HUES6 (cell line): ENCODE data around the gene CLASP1.
"Not testable (repeated sequence)": the region's sequence is repeated elsewhere in the genome, so short reads cannot be mapped to it uniquely, and the experiment has no call there.

ENCODE experiments used
- H3K27ac ChIP-seq: 2 replicates; pipeline ENCODE4 v1.7.0; 2013; ENCODE audit warnings: low read depth, mild to moderate bottlenecking, low read length, inconsistent platforms
- H3K27me3 ChIP-seq: 2 replicates; pipeline ENCODE4 v1.6.1; 2013; ENCODE audit warnings: low read length; ENCODE audit not compliant: control insufficient read depth, insufficient read depth
- H3K36me3 ChIP-seq: 2 replicates; pipeline ENCODE4 v1.6.1; 2013; ENCODE audit warnings: low read length; ENCODE audit not compliant: control insufficient read depth, insufficient read depth
- H3K4me1 ChIP-seq: 2 replicates; pipeline ENCODE4 v1.6.1; 2013; ENCODE audit warnings: low read length; ENCODE audit not compliant: control insufficient read depth, insufficient read depth
- H3K4me3 ChIP-seq: 2 replicates; pipeline ENCODE4 v1.5.1; 2013; ENCODE audit warnings: low read depth, low read length
- H3K9ac ChIP-seq: one replicate; pipeline ENCODE4 v1.6.1; 2013; ENCODE audit warnings: mild to moderate bottlenecking, low read length
- H3K9me3 ChIP-seq: 2 replicates; pipeline ENCODE4 v1.6.1; 2013; ENCODE audit warnings: low read depth, low read length; ENCODE audit not compliant: control insufficient read depth, insufficient read depth

The CLASP1 gene

DNA sequence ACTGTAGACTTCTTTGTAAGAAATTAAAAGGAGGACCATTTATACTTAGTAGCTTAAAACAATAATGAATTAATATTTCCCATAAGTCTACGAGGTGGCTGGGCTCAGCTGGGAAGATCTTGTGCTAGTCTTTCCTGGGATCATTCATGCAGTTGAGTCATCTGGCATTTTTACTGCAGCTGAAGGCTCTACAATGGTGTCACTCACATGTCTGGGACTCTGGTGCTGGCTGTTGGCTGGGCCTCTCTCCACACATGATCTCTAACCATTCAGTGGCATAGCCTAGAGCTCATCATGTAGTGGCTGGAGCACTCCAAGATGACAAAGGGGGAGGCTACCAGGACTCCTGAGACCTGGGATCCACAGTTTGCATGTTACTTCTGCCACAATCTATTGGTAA, 35.5 kb downstream of the CLASP1 start:
- H3K27me3 ChIP-seq = peaks cover 6% of the 10 kb centered on the region; the same call in 1 of the 2 replicates
- no peak overlapping the region for H3K9ac ChIP-seq
- H3K36me3 ChIP-seq = peaks cover 2% of the 10 kb centered on the region; the same call in 1 of the 2 replicates
- H3K4me3 ChIP-seq = no peak overlapping the region
- no peaks in the 10 kb centered on the region for H3K9me3 ChIP-seq
- H3K4me1 ChIP-seq = peaks cover 20% of the 10 kb centered on the region
- H3K27ac ChIP-seq = no peak overlapping the region

- Histone ChIP-seq H3K4me3 (no peak overlapping the region), H3K27ac (no peak overlapping the region), H3K9me3 (no peaks in the 10 kb centered on the region), H3K4me1 (peaks cover 19% of the 10 kb centered on the region), H3K27me3 (peaks cover 6% of the 10 kb centered on the region; the same call in 1 of the 2 replicates), H3K9ac (no peak overlapping the region), H3K36me3 (peaks cover 2% of the 10 kb centered on the region; the same call in 1 of the 2 replicates)
These were observed 36.1 kb downstream of the CLASP1 start for GRCh38 chr2:121613152-121613551.

GRCh38 chr2:121611730-121612705, 37.2 kb downstream of the CLASP1 start:
- no peak overlapping the region for H3K27ac ChIP-seq
- no peaks in the 10 kb centered on the region for H3K9me3 ChIP-seq
- peaks cover 2% of the 10 kb centered on the region; the same call in 1 of the 2 replicates for H3K36me3 ChIP-seq
- H3K4me3 ChIP-seq = no peak overlapping the region
- no peak overlapping the region for H3K9ac ChIP-seq
- H3K4me1 ChIP-seq = peaks cover 8% of the 10 kb centered on the region
- H3K27me3 ChIP-seq = peaks cover 6% of the 10 kb centered on the region; the same call in 1 of the 2 replicates

- H3K9me3 ChIP-seq, H3K36me3 ChIP-seq, H3K27ac ChIP-seq, H3K27me3 ChIP-seq, H3K4me3 ChIP-seq, H3K9ac ChIP-seq, H3K4me1 ChIP-seq: not testable (repeated sequence)
These were observed 38.1 kb downstream of the CLASP1 start for GRCh38 chr2:121611048-121611649.

DNA sequence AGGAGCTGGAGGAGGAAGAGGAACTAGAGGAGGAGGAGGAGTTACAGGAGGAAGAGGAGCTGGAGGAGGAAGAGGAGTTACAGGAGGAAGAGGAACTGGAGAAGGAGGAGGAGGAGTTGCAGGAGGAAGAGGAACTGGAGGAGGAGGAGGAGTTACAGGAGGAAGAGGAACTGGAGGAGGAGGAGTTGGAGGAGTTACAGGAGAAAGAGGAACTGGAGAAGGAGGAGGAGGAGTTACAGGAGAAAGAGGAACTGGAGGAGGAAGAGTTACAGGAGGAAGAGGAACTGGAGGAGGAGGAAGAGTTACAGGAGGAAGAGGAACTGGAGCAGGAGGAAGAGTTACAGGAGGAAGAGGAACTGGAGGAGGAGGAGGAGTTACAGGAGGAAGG, 38.8 kb downstream of the CLASP1 start:
- not testable (repeated sequence) for H3K36me3 ChIP-seq, H3K27ac ChIP-seq

GRCh38 chr2:121608967-121609366, 40.3 kb downstream of the CLASP1 start:
- peaks cover 14% of the 10 kb centered on the region for H3K36me3 ChIP-seq

More for the DNA sequence above, 38.8 kb downstream of the CLASP1 start:
- not testable (repeated sequence) for H3K4me1 ChIP-seq, H3K27me3 ChIP-seq, H3K4me3 ChIP-seq, H3K9me3 ChIP-seq, H3K9ac ChIP-seq

DNA sequence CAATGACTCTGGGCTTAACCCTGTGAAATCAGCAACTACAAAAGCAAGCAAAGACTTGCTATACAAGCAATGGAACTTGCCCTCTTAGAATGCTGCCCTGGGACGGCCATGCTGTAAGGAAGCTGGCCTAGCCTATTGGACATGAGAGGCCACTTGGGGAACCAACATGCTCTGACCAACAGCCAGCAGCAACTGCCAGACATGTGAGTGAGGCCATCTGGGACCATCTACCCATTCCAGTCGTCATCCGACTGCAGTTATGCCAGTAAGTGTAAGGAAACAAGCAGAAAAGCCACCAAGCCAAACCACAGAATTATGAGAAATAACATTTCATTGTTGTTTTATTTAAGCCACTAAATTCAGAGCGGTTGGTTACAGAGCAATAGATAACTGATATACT, 40.9 kb downstream of the CLASP1 start:
- H3K4me1 ChIP-seq = peaks cover 3% of the 10 kb centered on the region; the same call in 1 of the 2 replicates
- no peak overlapping the region for H3K4me3 ChIP-seq
- no peak overlapping the region for H3K9ac ChIP-seq
- H3K27ac ChIP-seq = no peak overlapping the region
- no peaks in the 10 kb centered on the region for H3K9me3 ChIP-seq
- peaks cover 14% of the 10 kb centered on the region for H3K36me3 ChIP-seq
- peaks cover 6% of the 10 kb centered on the region; the same call in 1 of the 2 replicates for H3K27me3 ChIP-seq

More at GRCh38 chr2:121608967-121609366, 40.3 kb downstream of the CLASP1 start:
- peaks cover 3% of the 10 kb centered on the region; the same call in 1 of the 2 replicates for H3K4me1 ChIP-seq
- H3K27me3 ChIP-seq = peaks cover 6% of the 10 kb centered on the region; the same call in 1 of the 2 replicates
- no peaks in the 10 kb centered on the region for H3K9me3 ChIP-seq
- no peak overlapping the region for H3K4me3 ChIP-seq
- H3K27ac ChIP-seq = no peak overlapping the region
- H3K9ac ChIP-seq = no peak overlapping the region

- H3K4me1 ChIP-seq = peaks cover 3% of the 10 kb centered on the region; the same call in 1 of the 2 replicates
These were observed 43.2 kb downstream of the CLASP1 start for GRCh38 chr2:121605820-121606733.

DNA sequence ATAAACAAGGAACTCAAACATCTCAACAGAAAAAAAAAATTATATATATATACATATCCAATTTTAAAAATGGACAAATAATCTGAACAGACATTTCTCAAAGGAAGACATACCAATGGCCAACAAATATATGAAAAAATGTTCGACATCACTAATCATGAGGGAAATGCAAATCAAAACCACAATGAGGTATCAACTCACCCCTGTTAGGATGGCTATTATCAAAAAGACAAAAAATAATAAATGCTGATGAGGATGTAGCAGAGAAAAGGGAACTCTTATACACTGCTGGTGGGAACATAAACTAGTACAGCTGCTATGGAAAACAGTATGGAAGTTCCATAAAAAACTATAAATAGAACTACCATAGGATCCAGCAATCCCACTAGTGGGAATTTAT, 46.1 kb downstream of the CLASP1 start:
- Histone ChIP-seq H3K9ac (no peak overlapping the region), H3K27me3 (no peaks in the 10 kb centered on the region), H3K4me1 (no peaks in the 10 kb centered on the region), H3K36me3 (peaks cover 17% of the 10 kb centered on the region), H3K4me3 (no peak overlapping the region), H3K9me3 (no peaks in the 10 kb centered on the region), H3K27ac (no peak overlapping the region)

More at GRCh38 chr2:121605820-121606733, 43.2 kb downstream of the CLASP1 start:
- Histone ChIP-seq H3K9me3 (no peaks in the 10 kb centered on the region), H3K27me3 (no peaks in the 10 kb centered on the region), H3K27ac (no peak overlapping the region), H3K4me3 (no peak overlapping the region), H3K9ac (no peak overlapping the region), H3K36me3 (peaks cover 14% of the 10 kb centered on the region)

DNA sequence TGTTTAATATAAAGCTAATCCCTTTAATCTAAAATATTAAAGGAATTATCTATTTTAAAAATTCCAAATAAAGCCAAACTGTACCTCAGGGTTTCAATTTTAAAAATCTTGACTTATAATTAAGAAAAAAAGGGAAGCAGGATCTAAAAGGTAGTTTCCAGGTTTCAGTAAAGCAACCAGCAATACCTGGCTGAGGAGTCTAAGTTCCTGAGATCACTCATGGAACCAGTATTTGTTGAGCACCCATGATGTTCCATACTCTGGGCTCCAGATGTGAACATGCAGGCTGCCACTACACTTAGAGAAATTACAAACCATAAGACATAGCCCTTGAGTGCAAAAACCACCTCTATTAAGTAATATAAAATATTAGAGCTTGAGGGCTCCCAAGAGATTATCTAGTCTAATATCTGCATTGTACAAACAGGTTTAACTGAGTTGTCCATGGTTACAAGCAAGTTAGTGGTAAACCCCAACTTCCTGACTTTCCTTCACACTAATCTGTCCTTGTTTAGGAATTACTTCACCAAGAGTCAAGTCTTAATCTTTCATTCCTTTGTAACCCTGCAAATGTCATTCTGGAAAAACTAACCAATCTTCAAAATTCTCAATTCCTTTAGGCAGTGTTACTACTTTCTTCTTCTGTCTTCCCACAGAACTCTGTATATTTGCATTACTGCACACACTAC, 49.2 kb downstream of the CLASP1 start:
- Histone ChIP-seq H3K9me3 (no peaks in the 10 kb centered on the region), H3K4me3 (no peak overlapping the region), H3K4me1 (peaks cover 8% of the 10 kb centered on the region), H3K27ac (no peak overlapping the region), H3K36me3 (peaks cover 8% of the 10 kb centered on the region), H3K9ac (no peak overlapping the region), H3K27me3 (no peaks in the 10 kb centered on the region)
